Inflammatory macrophage (primary cell): ENCODE results near the gene TNP1.

ENCODE experiments used
- DNase-seq, 2 donors: peaks; one replicate each; pipeline ENCODE4 v3.0.0-alpha.2; 2020 to 2022

TNP1 gene

GRCh38 chr2:216873573-216873972 is 13.7 kb upstream of the TNP1 start:
- no peak for DNase-seq

- no peak for DNase-seq
Observed at GRCh38 chr2:216872624-216873023, 12.8 kb upstream of the TNP1 start.

GRCh38 chr2:216872040-216872439 is 12.2 kb upstream of the TNP1 start:
- DNase-seq = no peak

GRCh38 chr2:216871333-216871934 is 11.6 kb upstream of the TNP1 start:
- DNase-seq = no peak

GRCh38 chr2:216870508-216871332 is 10.9 kb upstream of the TNP1 start:
- no peak for DNase-seq

GRCh38 chr2:216866515-216867095 is 6.7 kb upstream of the TNP1 start:
- no peak for DNase-seq

- peak in 1 of 2 donors; percentile 24 for DNase-seq
Observed at GRCh38 chr2:216865658-216866057, 5.8 kb upstream of the TNP1 start.

GRCh38 chr2:216863946-216864345 is 4.1 kb upstream of the TNP1 start:
- no peak for DNase-seq

- no peak for DNase-seq
Observed at GRCh38 chr2:216862628-216863398, 2.9 kb upstream of the TNP1 start.

- DNase-seq = no peak
Observed at GRCh38 chr2:216860426-216861137, 718 bp upstream of the TNP1 start.

GRCh38 chr2:216858312-216858711 is 1.6 kb downstream of the TNP1 start:
- peak; percentile 26 to 35 for DNase-seq

- peak; percentile 37 to 52 for DNase-seq
Observed at GRCh38 chr2:216857131-216857550, 2.7 kb downstream of the TNP1 start.

- no peak for DNase-seq
Observed at GRCh38 chr2:216856406-216857065, 3.3 kb downstream of the TNP1 start.

- no peak for DNase-seq
Observed at GRCh38 chr2:216855605-216856004, 4.3 kb downstream of the TNP1 start.

- DNase-seq = no peak
Observed at GRCh38 chr2:216855079-216855478, 4.8 kb downstream of the TNP1 start.

- no peak for DNase-seq
Observed at GRCh38 chr2:216851486-216852090, 8.3 kb downstream of the TNP1 start.

GRCh38 chr2:216850665-216851322 is 9.1 kb downstream of the TNP1 start:
- DNase-seq = no peak

- no peak for DNase-seq
Observed at GRCh38 chr2:216849987-216850386, 9.9 kb downstream of the TNP1 start.

GRCh38 chr2:216845426-216845825 is 14.4 kb downstream of the TNP1 start:
- no peak for DNase-seq

GRCh38 chr2:216842636-216843035 is 17.2 kb downstream of the TNP1 start:
- DNase-seq = no peak

GRCh38 chr2:216839688-216840087 is 20.2 kb downstream of the TNP1 start:
- DNase-seq = no peak
